ENCODE data around the gene AP5B1. TPM values are rescaled to one million over a fixed set of nuclear protein-coding genes. Genes with fewer than 3 reads are reported as not detected.

AP5B1 gene
- total RNA-seq, 1 donor from 2014 or later, result 6.1 TPM

DNA sequence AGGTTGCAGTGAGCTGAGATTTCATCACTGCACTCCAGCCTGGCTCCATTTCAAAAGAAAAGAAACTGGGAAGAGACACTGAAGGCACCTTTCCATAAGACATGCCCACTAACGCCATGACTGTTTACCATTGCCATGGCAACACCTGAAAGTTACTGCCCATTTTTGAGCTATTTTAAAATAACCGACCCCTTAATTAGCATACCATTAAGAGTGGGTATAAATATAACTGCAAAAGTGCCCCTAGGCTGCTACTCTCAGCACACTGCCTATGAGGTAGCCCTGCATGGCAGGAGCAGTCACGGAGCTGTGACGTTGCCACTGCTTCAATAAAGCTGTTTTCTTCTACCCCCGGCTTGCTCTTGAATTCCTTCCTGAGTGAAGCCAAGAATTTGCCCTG, 50.3 kb downstream of the AP5B1 start:
- H3K36me3 ChIP-seq (ENCODE audit: control insufficient read depth, insufficient read depth, low read length), result no peaks in the 10 kb centered on the region
- DNase-seq (ENCODE audit: low read depth) (no peak), FAIRE-seq (no peak)
- no peaks in the 10 kb centered on the region for H3K27me3 ChIP-seq (ENCODE audit: control insufficient read depth, insufficient read depth, low read length)
- no peak overlapping the region for H3K4me3 ChIP-seq (ENCODE audit: low read depth, low read length)
- TF ChIP-seq CTCF (IDR thresholded peaks at IDR 0.05; ENCODE audit: insufficient read depth, low read length, severe bottlenecking), result no peak

- DNase-seq (ENCODE audit: low read depth) (no peak), FAIRE-seq (no peak)
- Histone ChIP-seq H3K4me3 (ENCODE audit: low read depth, low read length) (no peak overlapping the region), H3K27me3 (ENCODE audit: control insufficient read depth, insufficient read depth, low read length) (no peaks in the 10 kb centered on the region), H3K36me3 (ENCODE audit: control insufficient read depth, insufficient read depth, low read length) (no peaks in the 10 kb centered on the region)
- no peak for TF ChIP-seq CTCF (IDR thresholded peaks at IDR 0.05; ENCODE audit: insufficient read depth, low read length, severe bottlenecking)
Observed at GRCh38 chr11:65727865-65728264, 52.9 kb downstream of the AP5B1 start.

GRCh38 chr11:65726660-65727059, 54.1 kb downstream of the AP5B1 start:
- FAIRE-seq, result peak; percentile 64

More at GRCh38 chr11:65726660-65727059, 54.1 kb downstream of the AP5B1 start:
- H3K27me3 ChIP-seq (ENCODE audit: control insufficient read depth, insufficient read depth, low read length), result no peaks in the 10 kb centered on the region
- no peaks in the 10 kb centered on the region for H3K36me3 ChIP-seq (ENCODE audit: control insufficient read depth, insufficient read depth, low read length)
- TF ChIP-seq CTCF (IDR thresholded peaks at IDR 0.05; ENCODE audit: insufficient read depth, low read length, severe bottlenecking), result no peak
- DNase-seq (ENCODE audit: low read depth), result no peak
- no peak overlapping the region for H3K4me3 ChIP-seq (ENCODE audit: low read depth, low read length)

Other genes starting within 250 kb of the AP5B1 start
- 22.5 and 35.0 TPM in 2 replicates for gene LTBP3, start 222.6 kb downstream of the AP5B1 start, total RNA-seq
- gene ZNRD2, start 210.5 kb downstream of the AP5B1 start, total RNA-seq, result 30.3 and 43.4 TPM in 2 replicates
- 10.6 and 10.8 TPM in 2 replicates for gene FAM89B, start 208.4 kb downstream of the AP5B1 start, total RNA-seq
- gene EHBP1L1, start 204.9 kb downstream of the AP5B1 start, total RNA-seq, result 31.6 and 62.0 TPM in 2 replicates
- 0.79 and 4.1 TPM in 2 replicates for gene KCNK7, start 185.2 kb downstream of the AP5B1 start, total RNA-seq
- gene MAP3K11, start 166.8 kb downstream of the AP5B1 start, total RNA-seq, result 11.1 and 18.6 TPM in 2 replicates
- gene PCNX3, start 165.2 kb downstream of the AP5B1 start, total RNA-seq, result 5.3 and 10.2 TPM in 2 replicates
- 11.1 and 15.1 TPM in 2 replicates for gene SIPA1, start 142.9 kb downstream of the AP5B1 start, total RNA-seq
- 9.5 and 15.2 TPM in 2 replicates for gene RELA, start 118.1 kb downstream of the AP5B1 start, total RNA-seq
- 34.8 and 37.6 TPM in 2 replicates for gene KAT5, start 68.7 kb downstream of the AP5B1 start, total RNA-seq
- gene RNASEH2C, start 60.2 kb downstream of the AP5B1 start, total RNA-seq, result 19.8 and 21.1 TPM in 2 replicates
- gene OVOL1, start 6.1 kb upstream of the AP5B1 start, total RNA-seq, result 6.3 and 17.8 TPM in 2 replicates
- gene SNX32, start 53.0 kb upstream of the AP5B1 start, total RNA-seq, result under 0.01 TPM in 1 of 2 replicates, not detected in the other
- 764 and 971 TPM in 2 replicates for gene CFL1, start 77.2 kb upstream of the AP5B1 start, total RNA-seq
- gene MUS81, start 79.5 kb upstream of the AP5B1 start, total RNA-seq, result 58.4 and 63.8 TPM in 2 replicates
- 2.9 and 5.6 TPM in 2 replicates for gene EFEMP2, start 91.8 kb upstream of the AP5B1 start, total RNA-seq
- not detected in 2 replicates for gene CTSW, start 98.9 kb upstream of the AP5B1 start, total RNA-seq
- 103 and 157 TPM in 2 replicates for gene FIBP, start 107.5 kb upstream of the AP5B1 start, total RNA-seq
- gene CCDC85B, start 109.7 kb upstream of the AP5B1 start, total RNA-seq, result 19.6 and 29.7 TPM in 2 replicates
- gene FOSL1, start 119.4 kb upstream of the AP5B1 start, total RNA-seq, result 2.6 and 3.1 TPM in 2 replicates
- gene C11orf68, start 138.1 kb upstream of the AP5B1 start, total RNA-seq, result 8.4 and 12.9 TPM in 2 replicates
- gene DRAP1, start 138.4 kb upstream of the AP5B1 start, total RNA-seq, result 176 and 429 TPM in 2 replicates
- under 0.01 TPM in 1 of 2 replicates, not detected in the other for gene TSGA10IP, start 164.5 kb upstream of the AP5B1 start, total RNA-seq
- 32.4 and 51.7 TPM in 2 replicates for gene SART1, start 180.8 kb upstream of the AP5B1 start, total RNA-seq
- 39.7 and 44.5 TPM in 2 replicates for gene EIF1AD, start 221.2 kb upstream of the AP5B1 start, total RNA-seq
- gene BANF1, start 221.5 kb upstream of the AP5B1 start, total RNA-seq, result 8.4 and 14.0 TPM in 2 replicates
- gene CST6, start 231.0 kb upstream of the AP5B1 start, total RNA-seq, result 3.9 and 4.4 TPM in 2 replicates
- gene CATSPER1, start 245.5 kb upstream of the AP5B1 start, total RNA-seq, result 0.26 TPM in 1 of 2 replicates, not detected in the other